Neutrophil (primary cell): ENCODE measurements around the gene ZFAND6.
A peak's percentile ranks its signal among the peaks of the same experiment; 100 is the strongest.

ENCODE experiments used
- H3K27ac ChIP-seq: fragments of 200-600 bp; sonication (generic); 2 replicates; pipeline ENCODE4 v1.5.1; 2016; ENCODE audit warnings: mild to moderate bottlenecking, moderate library complexity
- H3K27me3 ChIP-seq: fragments of 200-600 bp; sonication (generic); 2 replicates; pipeline ENCODE4 v1.6.0; 2016; ENCODE audit warnings: mild to moderate bottlenecking
- H3K36me3 ChIP-seq: fragments of 200-600 bp; sonication (generic); 2 replicates; pipeline ENCODE4 v1.5.1; 2017
- H3K4me1 ChIP-seq, 2 experiments: fragments of 200-600 bp in 1 of 2; sonication (generic) in 1 of 2; 1 replicate in 1 of 2; 2 replicates in 1 of 2; pipeline versions ENCODE4 v1.5.1 to v1.6.1; 2013 to 2016; ENCODE audit warnings: low read depth in 1 of 2, low read length in 1 of 2, mild to moderate bottlenecking in 1 of 2, moderate library complexity in 1 of 2; ENCODE audit not compliant: control insufficient read depth in 1 of 2, insufficient read depth in 1 of 2
- H3K4me3 ChIP-seq, 2 experiments: fragments of 200-600 bp in 1 of 2; sonication (generic) in 1 of 2; 1 replicate in 1 of 2; 2 replicates in 1 of 2; pipeline ENCODE4 v1.5.1; 2013 to 2016; ENCODE audit warnings: low read depth in 1 of 2, low read length in 1 of 2, mild to moderate bottlenecking in 1 of 2, moderate library complexity in 1 of 2
- H3K9me3 ChIP-seq: fragments of 200-600 bp; sonication (generic); 2 replicates; pipeline ENCODE4 v1.5.1; 2016
- TF ChIP-seq, protein P1 (sequence below): fragments of 200-600 bp; sonication (generic); IDR thresholded peaks from 2 replicates; pipeline ENCODE4 v1.5.1; 2016; ENCODE audit warnings: antibody characterized with exemption

ZFAND6 gene

DNA sequence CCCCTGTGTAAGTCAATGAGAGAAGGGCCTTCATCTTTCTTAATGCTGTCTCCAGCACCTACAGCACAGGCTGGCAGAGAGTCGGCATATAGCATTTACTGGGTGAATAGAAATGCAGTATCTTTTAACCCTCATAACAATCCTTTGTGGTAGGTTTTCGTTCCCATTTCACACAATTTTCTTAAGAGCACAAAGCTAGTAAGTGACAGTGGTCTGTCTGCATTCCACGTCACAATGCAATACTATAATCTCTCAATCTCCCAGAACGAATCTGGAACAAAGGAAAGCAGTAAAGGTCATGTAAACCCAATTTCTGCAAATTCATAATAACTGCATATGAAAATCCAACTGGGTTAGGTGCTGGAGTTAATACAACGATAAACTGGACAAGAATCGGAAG is 1.4 kb upstream of the ZFAND6 start:
- TF ChIP-seq, protein P1, sequence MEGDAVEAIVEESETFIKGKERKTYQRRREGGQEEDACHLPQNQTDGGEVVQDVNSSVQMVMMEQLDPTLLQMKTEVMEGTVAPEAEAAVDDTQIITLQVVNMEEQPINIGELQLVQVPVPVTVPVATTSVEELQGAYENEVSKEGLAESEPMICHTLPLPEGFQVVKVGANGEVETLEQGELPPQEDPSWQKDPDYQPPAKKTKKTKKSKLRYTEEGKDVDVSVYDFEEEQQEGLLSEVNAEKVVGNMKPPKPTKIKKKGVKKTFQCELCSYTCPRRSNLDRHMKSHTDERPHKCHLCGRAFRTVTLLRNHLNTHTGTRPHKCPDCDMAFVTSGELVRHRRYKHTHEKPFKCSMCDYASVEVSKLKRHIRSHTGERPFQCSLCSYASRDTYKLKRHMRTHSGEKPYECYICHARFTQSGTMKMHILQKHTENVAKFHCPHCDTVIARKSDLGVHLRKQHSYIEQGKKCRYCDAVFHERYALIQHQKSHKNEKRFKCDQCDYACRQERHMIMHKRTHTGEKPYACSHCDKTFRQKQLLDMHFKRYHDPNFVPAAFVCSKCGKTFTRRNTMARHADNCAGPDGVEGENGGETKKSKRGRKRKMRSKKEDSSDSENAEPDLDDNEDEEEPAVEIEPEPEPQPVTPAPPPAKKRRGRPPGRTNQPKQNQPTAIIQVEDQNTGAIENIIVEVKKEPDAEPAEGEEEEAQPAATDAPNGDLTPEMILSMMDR = no peak
- H3K4me3 ChIP-seq = no peak overlapping the region
- no peaks in the 10 kb centered on the region for H3K36me3 ChIP-seq
- peaks cover 24 to 36% of the 10 kb centered on the region in 2 experiments for H3K4me1 ChIP-seq
- H3K9me3 ChIP-seq = no peaks in the 10 kb centered on the region
- H3K27ac ChIP-seq = no peak overlapping the region
- H3K27me3 ChIP-seq = peaks cover 11% of the 10 kb centered on the region

DNA sequence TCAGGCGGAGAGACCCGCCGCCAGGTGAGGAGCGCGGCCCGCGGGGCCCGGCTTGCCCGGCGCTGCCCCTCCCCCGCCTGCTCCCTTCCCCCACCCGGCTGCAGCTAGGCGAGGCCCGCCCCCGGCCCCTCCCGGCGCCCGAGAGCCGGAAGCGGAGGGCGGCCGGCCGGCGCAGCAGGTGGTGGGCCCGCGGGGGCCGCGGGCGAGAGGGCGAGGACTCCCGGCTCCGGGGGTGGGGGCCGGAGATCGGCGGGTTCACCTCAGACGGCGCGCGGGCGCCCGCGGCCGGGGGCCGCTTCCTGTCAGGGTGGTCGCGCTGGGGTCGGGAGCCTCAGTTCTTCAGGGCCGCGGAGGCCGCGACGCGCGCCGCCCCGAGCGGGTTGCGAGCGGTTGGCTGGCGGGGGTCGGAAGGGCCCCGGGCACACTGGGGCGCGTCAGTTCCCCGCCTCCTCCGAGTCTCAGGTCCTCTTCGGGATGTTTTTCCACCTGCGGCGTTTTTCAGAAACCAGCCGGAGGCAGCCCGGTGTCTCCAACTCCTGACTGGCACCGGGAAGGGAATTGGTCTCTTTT is 395 bp downstream of the ZFAND6 start:
- no peaks in the 10 kb centered on the region for H3K36me3 ChIP-seq
- H3K4me3 ChIP-seq = peak overlapping the region; percentile 80 to 89
- peak overlapping the region; percentile 98 for H3K27ac ChIP-seq

DNA sequence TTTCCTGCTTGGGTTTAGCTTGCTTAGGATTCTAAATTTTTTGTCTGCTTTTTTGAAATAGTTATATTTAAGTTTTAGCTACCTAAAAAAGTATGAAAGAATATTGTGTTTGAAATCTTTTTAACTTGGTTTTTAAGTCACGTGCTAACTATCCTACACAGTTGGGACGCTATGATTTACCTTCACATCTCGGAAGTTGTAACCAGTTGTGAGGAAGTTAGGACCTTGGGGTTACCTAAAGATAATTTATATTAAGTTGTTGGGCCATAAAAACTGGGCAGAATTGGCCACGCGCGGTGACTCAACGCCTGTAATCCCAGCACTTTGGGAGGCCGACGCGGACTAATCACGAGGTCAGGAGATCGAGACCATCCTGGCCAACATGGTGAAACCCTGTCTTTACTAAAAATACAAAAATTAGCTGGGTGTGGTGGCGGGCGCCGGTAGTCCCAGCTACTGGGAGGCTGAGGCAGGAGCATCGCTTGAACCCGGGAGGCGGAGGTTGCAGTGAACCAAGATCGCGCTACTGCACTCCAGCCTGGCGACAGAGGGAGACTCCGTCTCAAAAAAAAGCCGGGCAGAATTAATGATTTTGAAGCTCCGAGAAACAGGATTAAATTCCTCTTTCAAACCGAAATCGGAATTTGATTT is 1.0 kb downstream of the ZFAND6 start:
- Histone ChIP-seq H3K4me1 (peaks cover 24 to 36% of the 10 kb centered on the region in 2 experiments), H3K27me3 (peaks cover 11% of the 10 kb centered on the region), H3K4me3 (peak overlapping the region; percentile 80 to 89), H3K9me3 (no peaks in the 10 kb centered on the region), H3K27ac (peak overlapping the region; percentile 98), H3K36me3 (no peaks in the 10 kb centered on the region)
- TF ChIP-seq, protein P1 = no peak

More for the DNA sequence above, 395 bp downstream of the ZFAND6 start:
- H3K4me1 ChIP-seq = peaks cover 24 to 36% of the 10 kb centered on the region in 2 experiments
- peaks cover 11% of the 10 kb centered on the region for H3K27me3 ChIP-seq
- H3K9me3 ChIP-seq = no peaks in the 10 kb centered on the region
- TF ChIP-seq, protein P1 = peak; percentile 1

DNA sequence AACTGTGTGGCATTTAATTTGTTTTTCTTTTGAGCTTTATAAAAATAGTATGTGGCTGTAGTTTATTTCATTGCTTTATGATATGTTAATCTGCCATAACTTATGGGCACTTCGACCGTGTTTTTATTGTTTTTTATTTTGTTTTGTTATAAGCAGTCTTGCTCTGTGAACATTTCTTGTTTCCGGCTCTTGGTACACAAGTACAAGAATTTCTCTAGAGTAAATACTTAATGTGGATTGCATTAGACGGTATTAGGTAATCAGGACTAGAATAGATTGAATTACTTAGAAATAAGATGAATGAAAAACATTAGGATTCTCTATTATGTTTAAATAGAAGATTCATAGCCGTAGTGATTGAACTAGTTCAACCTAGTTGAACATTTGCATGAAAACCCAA is 2.1 kb downstream of the ZFAND6 start:
- Histone ChIP-seq H3K4me1 (peaks cover 24 to 36% of the 10 kb centered on the region in 2 experiments), H3K36me3 (no peaks in the 10 kb centered on the region), H3K27ac (no peak overlapping the region), H3K9me3 (no peaks in the 10 kb centered on the region), H3K27me3 (peaks cover 11% of the 10 kb centered on the region), H3K4me3 (peak overlapping the region in 1 of 2 experiments; percentile 80)
- TF ChIP-seq, protein P1 = no peak

DNA sequence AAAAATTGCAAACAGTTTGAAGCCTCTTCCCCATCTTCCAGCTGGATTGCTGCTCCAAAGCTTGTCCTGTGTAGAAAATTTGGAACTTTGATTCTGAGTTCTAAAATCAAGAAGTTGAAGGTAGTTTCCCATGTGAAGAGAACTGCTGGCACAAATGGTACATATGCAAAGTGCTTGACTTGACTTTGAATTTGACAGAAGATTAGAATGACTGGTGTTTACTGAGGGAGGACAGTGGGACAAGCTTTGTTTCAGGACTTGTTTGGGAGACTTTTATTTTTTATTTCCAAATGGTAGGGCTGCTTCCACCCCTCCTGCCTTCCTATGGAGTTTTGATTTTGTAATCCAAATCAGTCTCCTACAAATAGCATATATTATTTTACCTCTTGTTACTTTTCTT is 7.4 kb downstream of the ZFAND6 start:
- TF ChIP-seq, protein P1 = no peak
- peaks cover 16 to 27% of the 10 kb centered on the region in 2 experiments for H3K4me1 ChIP-seq
- no peak overlapping the region for H3K4me3 ChIP-seq
- no peaks in the 10 kb centered on the region for H3K9me3 ChIP-seq
- no peak overlapping the region for H3K27ac ChIP-seq
- no peaks in the 10 kb centered on the region for H3K36me3 ChIP-seq
- H3K27me3 ChIP-seq = no peaks in the 10 kb centered on the region
